ENCODE data around the gene KRTAP19-7.

KRTAP19-7 gene

GRCh38 chr21:30592140-30592539 lies 31.0 kb upstream of the KRTAP19-7 start, which contains the start of gene KRTAP6-3:
KRTAP6-3 (plus strand) TSS chr21:30592440; CDS start chr21:30592446, 6 bp downstream.
- H3K4me3 ChIP-seq (ENCODE audit: low read depth, low read length), result no peak within 1 kb of the TSS
- no peak within 1 kb of the TSS for H3K18ac ChIP-seq (ENCODE audit: low read length)
- H2BK12ac ChIP-seq (ENCODE audit: low read length), result no peak within 1 kb of the TSS
- no peak within 1 kb of the TSS for H3K14ac ChIP-seq (ENCODE audit: low read length)
- DNase-seq, result no peak
- no peak within 1 kb of the TSS for H3K23ac ChIP-seq (ENCODE audit: low read length)
- no peak within 1 kb of the TSS for H3K4me2 ChIP-seq (ENCODE audit: low read length)
- H3K27ac ChIP-seq (ENCODE audit: low read depth, low read length), result no peak within 1 kb of the TSS
- H4K8ac ChIP-seq (ENCODE audit: low read depth, low read length), result no peak within 1 kb of the TSS
- no peak within 1 kb of the TSS for H4K91ac ChIP-seq (ENCODE audit: low read depth, low read length)
- no peaks in the 10 kb centered on the region for H3K79me1 ChIP-seq (ENCODE audit: low read length)
- H3K27me3 ChIP-seq (ENCODE audit: insufficient read depth, low read length), result no peaks in the 10 kb centered on the region
- no peak within 1 kb of the TSS for H2AK5ac ChIP-seq (ENCODE audit: low read length)
- H3K9ac ChIP-seq (ENCODE audit: low read length), result no peak within 1 kb of the TSS
- no peaks in the 10 kb centered on the region for H3K4me1 ChIP-seq (ENCODE audit: control insufficient read depth in 1 of 2, insufficient read depth in 2 of 2, low read length in 2 of 2)
- no peaks in the 10 kb centered on the region for H3K36me3 ChIP-seq (ENCODE audit: control insufficient read depth in 1 of 2, insufficient read depth in 2 of 2, low read length in 2 of 2)
- WGBS (ENCODE audit: extremely low coverage, insufficient coverage, insufficient read length), result no CpG with 5 or more reads among the region's 4 CpGs
- no peak within 1 kb of the TSS for H3K4ac ChIP-seq (ENCODE audit: low read depth, low read length)
- no peak within 1 kb of the TSS for H2BK5ac ChIP-seq (ENCODE audit: low read depth, low read length, poor library complexity)
- H3K9me3 ChIP-seq (ENCODE audit: insufficient read depth, low read depth, low read length), result no peaks in the 10 kb centered on the region
- no peak within 1 kb of the TSS for H2AFZ ChIP-seq (ENCODE audit: insufficient read depth, low read length, poor library complexity)
- H2BK120ac ChIP-seq (ENCODE audit: insufficient read depth, low read length, poor library complexity), result no peak within 1 kb of the TSS
- no peak within 1 kb of the TSS for H4K12ac ChIP-seq (ENCODE audit: low read depth, low read length)
- H3K79me2 ChIP-seq (ENCODE audit: control insufficient read depth, insufficient read depth, low read length, poor library complexity), result no peaks in the 10 kb centered on the region

GRCh38 chr21:30590297-30590696 lies 29.2 kb upstream of the KRTAP19-7 start, which contains the start of gene KRTAP22-2:
KRTAP22-2 (minus strand) TSS chr21:30590397.
- Histone ChIP-seq H4K8ac (ENCODE audit: low read depth, low read length) (no peak within 1 kb of the TSS), H3K4me1 (ENCODE audit: control insufficient read depth in 1 of 2, insufficient read depth in 2 of 2, low read length in 2 of 2) (no peaks in the 10 kb centered on the region), H3K4ac (ENCODE audit: low read depth, low read length) (no peak within 1 kb of the TSS), H3K79me2 (ENCODE audit: control insufficient read depth, insufficient read depth, low read length, poor library complexity) (no peaks in the 10 kb centered on the region), H3K9me3 (ENCODE audit: insufficient read depth, low read depth, low read length) (no peaks in the 10 kb centered on the region), H3K9ac (ENCODE audit: low read length) (no peak within 1 kb of the TSS), H3K4me3 (ENCODE audit: low read depth, low read length) (no peak within 1 kb of the TSS), H3K23ac (ENCODE audit: low read length) (no peak within 1 kb of the TSS), H3K18ac (ENCODE audit: low read length) (no peak within 1 kb of the TSS), H2AFZ (ENCODE audit: insufficient read depth, low read length, poor library complexity) (no peak within 1 kb of the TSS), H2BK12ac (ENCODE audit: low read length) (no peak within 1 kb of the TSS), H4K12ac (ENCODE audit: low read depth, low read length) (no peak within 1 kb of the TSS), H4K91ac (ENCODE audit: low read depth, low read length) (no peak within 1 kb of the TSS), H3K36me3 (ENCODE audit: control insufficient read depth in 1 of 2, insufficient read depth in 2 of 2, low read length in 2 of 2) (no peaks in the 10 kb centered on the region), H2BK5ac (ENCODE audit: low read depth, low read length, poor library complexity) (no peak within 1 kb of the TSS), H3K27ac (ENCODE audit: low read depth, low read length) (no peak within 1 kb of the TSS), H3K4me2 (ENCODE audit: low read length) (no peak within 1 kb of the TSS), H2AK5ac (ENCODE audit: low read length) (no peak within 1 kb of the TSS), H3K79me1 (ENCODE audit: low read length) (no peaks in the 10 kb centered on the region), H3K27me3 (ENCODE audit: insufficient read depth, low read length) (no peaks in the 10 kb centered on the region), H2BK120ac (ENCODE audit: insufficient read depth, low read length, poor library complexity) (no peak within 1 kb of the TSS), H3K14ac (ENCODE audit: low read length) (no peak within 1 kb of the TSS)
- DNase-seq, result no peak

- Histone ChIP-seq H3K79me2 (ENCODE audit: control insufficient read depth, insufficient read depth, low read length, poor library complexity) (no peaks in the 10 kb centered on the region), H2BK120ac (ENCODE audit: insufficient read depth, low read length, poor library complexity) (no peak overlapping the region), H3K27me3 (ENCODE audit: insufficient read depth, low read length) (no peaks in the 10 kb centered on the region), H3K9me3 (ENCODE audit: insufficient read depth, low read depth, low read length) (no peaks in the 10 kb centered on the region), H3K4me3 (ENCODE audit: low read depth, low read length) (no peak overlapping the region), H4K12ac (ENCODE audit: low read depth, low read length) (no peak overlapping the region), H3K36me3 (ENCODE audit: control insufficient read depth in 1 of 2, insufficient read depth in 2 of 2, low read length in 2 of 2) (no peaks in the 10 kb centered on the region), H4K91ac (ENCODE audit: low read depth, low read length) (no peak overlapping the region), H3K9ac (ENCODE audit: low read length) (no peak overlapping the region), H4K8ac (ENCODE audit: low read depth, low read length) (no peak overlapping the region), H3K4me2 (ENCODE audit: low read length) (no peak overlapping the region), H3K18ac (ENCODE audit: low read length) (no peak overlapping the region), H2AK5ac (ENCODE audit: low read length) (no peak overlapping the region), H3K14ac (ENCODE audit: low read length) (no peak overlapping the region), H3K27ac (ENCODE audit: low read depth, low read length) (no peak overlapping the region), H2BK5ac (ENCODE audit: low read depth, low read length, poor library complexity) (no peak overlapping the region), H3K23ac (ENCODE audit: low read length) (no peak overlapping the region), H3K79me1 (ENCODE audit: low read length) (no peaks in the 10 kb centered on the region), H3K4ac (ENCODE audit: low read depth, low read length) (no peak overlapping the region), H2AFZ (ENCODE audit: insufficient read depth, low read length, poor library complexity) (no peak overlapping the region), H2BK12ac (ENCODE audit: low read length) (no peak overlapping the region), H3K4me1 (ENCODE audit: control insufficient read depth in 1 of 2, insufficient read depth in 2 of 2, low read length in 2 of 2) (no peaks in the 10 kb centered on the region)
- DNase-seq, result no peak
- WGBS (ENCODE audit: extremely low coverage, insufficient coverage, insufficient read length), result no CpG with 5 or more reads among the region's 1 CpG
Measured at GRCh38 chr21:30582870-30583269, 21.8 kb upstream of the KRTAP19-7 start.

GRCh38 chr21:30580132-30580531 lies 19.0 kb upstream of the KRTAP19-7 start:
- Histone ChIP-seq H3K23ac (ENCODE audit: low read length) (no peak overlapping the region), H3K79me1 (ENCODE audit: low read length) (no peaks in the 10 kb centered on the region), H3K4ac (ENCODE audit: low read depth, low read length) (no peak overlapping the region), H2AFZ (ENCODE audit: insufficient read depth, low read length, poor library complexity) (no peak overlapping the region), H3K27ac (ENCODE audit: low read depth, low read length) (no peak overlapping the region), H4K8ac (ENCODE audit: low read depth, low read length) (no peak overlapping the region), H3K4me3 (ENCODE audit: low read depth, low read length) (no peak overlapping the region), H3K18ac (ENCODE audit: low read length) (no peak overlapping the region), H4K12ac (ENCODE audit: low read depth, low read length) (no peak overlapping the region), H4K91ac (ENCODE audit: low read depth, low read length) (no peak overlapping the region), H3K14ac (ENCODE audit: low read length) (no peak overlapping the region), H3K36me3 (ENCODE audit: control insufficient read depth in 1 of 2, insufficient read depth in 2 of 2, low read length in 2 of 2) (no peaks in the 10 kb centered on the region), H2BK12ac (ENCODE audit: low read length) (no peak overlapping the region), H2AK5ac (ENCODE audit: low read length) (no peak overlapping the region), H3K79me2 (ENCODE audit: control insufficient read depth, insufficient read depth, low read length, poor library complexity) (no peaks in the 10 kb centered on the region), H2BK120ac (ENCODE audit: insufficient read depth, low read length, poor library complexity) (no peak overlapping the region), H3K9ac (ENCODE audit: low read length) (no peak overlapping the region), H3K4me2 (ENCODE audit: low read length) (no peak overlapping the region), H2BK5ac (ENCODE audit: low read depth, low read length, poor library complexity) (no peak overlapping the region), H3K9me3 (ENCODE audit: insufficient read depth, low read depth, low read length) (no peaks in the 10 kb centered on the region), H3K27me3 (ENCODE audit: insufficient read depth, low read length) (no peaks in the 10 kb centered on the region), H3K4me1 (ENCODE audit: control insufficient read depth in 1 of 2, insufficient read depth in 2 of 2, low read length in 2 of 2) (no peaks in the 10 kb centered on the region)
- WGBS (ENCODE audit: extremely low coverage, insufficient coverage, insufficient read length), result no CpG with 5 or more reads among the region's 3 CpGs
- no peak for DNase-seq
